GM19324 (cell line): ENCODE measurements around the gene MED12L.
"Not testable (repeated sequence)": the region's sequence is repeated elsewhere in the genome, so short reads cannot be mapped to it uniquely, and the experiment has no call there.

Experiments
- ATAC-seq: cut with Tn5 transposase; IDR thresholded peaks from one replicate; pipeline ENCODE4 v1.9.1; 2021; ENCODE audit warnings: mild to moderate bottlenecking, moderate library complexity; ENCODE audit not compliant: unreplicated experiment, low FRiP score

Gene MED12L

GRCh38 chr3:151085227-151085888, at the start of gene MED12L:
Gene MED12L, plus strand, starts transcription at chr3:151085664. Its CDS starts 1,263 bp downstream, at chr3:151086927.
- peak; percentile 74 for ATAC-seq

GRCh38 chr3:151037746-151038477, 47.6 kb upstream of the MED12L start:
- ATAC-seq, result no peak

GRCh38 chr3:151044706-151045105, 40.8 kb upstream of the MED12L start:
- ATAC-seq, result no peak

- ATAC-seq, result no peak
These were observed 37.8 kb upstream of the MED12L start for GRCh38 chr3:151047636-151048035.

GRCh38 chr3:151051533-151051932, 33.9 kb upstream of the MED12L start:
- no peak for ATAC-seq

- no peak for ATAC-seq
These were observed 33.1 kb upstream of the MED12L start for GRCh38 chr3:151052346-151052745.

GRCh38 chr3:151052756-151053155, 32.7 kb upstream of the MED12L start:
- ATAC-seq, result no peak

- no peak for ATAC-seq
These were observed 26.7 kb upstream of the MED12L start for GRCh38 chr3:151058740-151059139.

GRCh38 chr3:151062611-151063010, 22.9 kb upstream of the MED12L start:
- no peak for ATAC-seq

- ATAC-seq, result no peak
These were observed 18.3 kb upstream of the MED12L start for GRCh38 chr3:151067158-151067557.

GRCh38 chr3:151072842-151073241, 12.6 kb upstream of the MED12L start:
- not testable (repeated sequence) for ATAC-seq

- ATAC-seq, result no peak
These were observed 11.2 kb upstream of the MED12L start for GRCh38 chr3:151074256-151074655.

- ATAC-seq, result no peak
These were observed 9.4 kb upstream of the MED12L start for GRCh38 chr3:151075869-151076562.

GRCh38 chr3:151076626-151077025, 8.8 kb upstream of the MED12L start:
- ATAC-seq, result no peak

- not testable (repeated sequence) for ATAC-seq
These were observed 4.4 kb upstream of the MED12L start for GRCh38 chr3:151081082-151081481.

- ATAC-seq, result no peak
These were observed 2.3 kb upstream of the MED12L start for GRCh38 chr3:151082880-151083838.

- ATAC-seq, result no peak
These were observed 604 bp upstream of the MED12L start for GRCh38 chr3:151084893-151085226.

GRCh38 chr3:151085889-151086483, 522 bp downstream of the MED12L start:
- peak; percentile 24 for ATAC-seq

GRCh38 chr3:151086484-151087456, 1.3 kb downstream of the MED12L start:
- ATAC-seq, result peak; percentile 77
